Tibial artery (tissue), 4 donors: ENCODE results near the gene DOCK10.
"Not testable (repeated sequence)": the region's sequence is repeated elsewhere in the genome, so short reads cannot be mapped to it uniquely, and the experiment has no call there.

Source experiments
- DNase-seq, 2 donors: peaks; one replicate each; pipeline ENCODE4 v3.0.0-alpha.2; 2019
- H3K27ac ChIP-seq, 2 donors: fragments of 200-600 bp; sonication (generic) in 1 of 2; 1 replicate in 1 of 2; 2 replicates in 1 of 2; pipeline ENCODE4 v1.5.1; 2018 to 2019; ENCODE audit warnings: mild to moderate bottlenecking in 1 of 2
- H3K27me3 ChIP-seq, 2 donors: fragments of 200-600 bp; sonication (generic) in 1 of 2; one replicate each; pipeline versions ENCODE4 v1.5.1 to v1.6.0; 2016 to 2019
- H3K36me3 ChIP-seq, 3 donors: fragments of 200-600 bp; sonication (generic) in 2 of 3; one replicate each; pipeline ENCODE4 v1.5.1; 2016 to 2019; ENCODE audit warnings: mild to moderate bottlenecking in 2 of 3
- H3K4me1 ChIP-seq, 4 donors: fragments of 200-600 bp; sonication (generic) in 2 of 4; 1 replicate in 3 of 4; 2 replicates in 1 of 4; pipeline ENCODE4 v1.5.1; 2016 to 2019
- H3K4me3 ChIP-seq, 2 donors: fragments of 200-600 bp; sonication (generic) in 1 of 2; 1 replicate in 1 of 2; 2 replicates in 1 of 2; pipeline ENCODE4 v1.5.1; 2018 to 2019; ENCODE audit warnings: mild to moderate bottlenecking in 2 of 2
- H3K9me3 ChIP-seq, 3 donors: fragments of 200-600 bp; sonication (generic) in 1 of 3; one replicate each; pipeline ENCODE4 v1.5.1; 2016 to 2019
- CTCF ChIP-seq, 2 experiments: fragments of 200-600 bp in 1 of 2; fragments of 450-650 bp in 1 of 2; IDR thresholded peaks; one replicate each; pipeline ENCODE4 v1.5.1; 2017 to 2019; ENCODE audit warnings: antibody characterized with exemption in 2 of 2, mild to moderate bottlenecking in 1 of 2, moderate library complexity in 1 of 2
- intact Hi-C: fragments of 100-400 bp; cut with DNase I; formaldehyde crosslinking; loops from one replicate; pipeline ENCODE4 v1.15.0; 2023; ENCODE audit warnings: low total_unique reads

Gene DOCK10

GRCh38 chr2:224946895-224947294 lies 95.4 kb downstream of the DOCK10 start:
- peaks cover 0 to 72% (median 27%) of the 10 kb centered on the region in 4 donors for H3K4me1 ChIP-seq
- intact Hi-C loops: no loop called here
- no peaks in the 10 kb centered on the region for H3K36me3 ChIP-seq
- DNase-seq: no peak
- peak overlapping the region in 1 of 2 donors; percentile 12 for H3K27ac ChIP-seq
- no peaks in the 10 kb centered on the region for H3K9me3 ChIP-seq
- TF ChIP-seq CTCF (IDR thresholded peaks at IDR 0.05): no peak
- no peaks in the 10 kb centered on the region for H3K27me3 ChIP-seq
- no peak overlapping the region for H3K4me3 ChIP-seq

- peaks cover 0 to 85% (median 33%) of the 10 kb centered on the region in 4 donors for H3K4me1 ChIP-seq
- intact Hi-C loops: no loop called here
- TF ChIP-seq CTCF (IDR thresholded peaks at IDR 0.05): no peak
- peak overlapping the region; percentile 79 to 80 for H3K27ac ChIP-seq
- no peak for DNase-seq
- peak overlapping the region in 1 of 2 donors; percentile 5 for H3K4me3 ChIP-seq
- H3K27me3 ChIP-seq: no peaks in the 10 kb centered on the region
- H3K36me3 ChIP-seq: no peaks in the 10 kb centered on the region
- H3K9me3 ChIP-seq: no peaks in the 10 kb centered on the region
These were observed 97.3 kb downstream of the DOCK10 start for GRCh38 chr2:224944707-224945547.

GRCh38 chr2:224943601-224944041 lies 98.6 kb downstream of the DOCK10 start:
- H3K4me3 ChIP-seq, H3K27me3 ChIP-seq, intact Hi-C loops, H3K36me3 ChIP-seq, H3K9me3 ChIP-seq, DNase-seq: not testable (repeated sequence)
- Histone ChIP-seq H3K27ac (peak overlapping the region; percentile 79 to 80), H3K4me1 (peaks cover 0 to 87% (median 28%) of the 10 kb centered on the region in 4 donors)

GRCh38 chr2:224941960-224942359 lies 100.3 kb downstream of the DOCK10 start:
- Histone ChIP-seq H3K9me3 (no peaks in the 10 kb centered on the region), H3K4me3 (no peak overlapping the region), H3K36me3 (no peaks in the 10 kb centered on the region), H3K27ac (peak overlapping the region; percentile 79 to 80), H3K4me1 (peaks cover 0 to 97% (median 25%) of the 10 kb centered on the region in 4 donors), H3K27me3 (no peaks in the 10 kb centered on the region)
- no peak for TF ChIP-seq CTCF (IDR thresholded peaks at IDR 0.05)
- DNase-seq: no peak
- intact Hi-C loops: no loop called here

GRCh38 chr2:224940618-224941017 lies 101.7 kb downstream of the DOCK10 start:
- no peak for TF ChIP-seq CTCF (IDR thresholded peaks at IDR 0.05)
- DNase-seq: no peak
- Histone ChIP-seq H3K9me3 (no peaks in the 10 kb centered on the region), H3K27me3 (no peaks in the 10 kb centered on the region), H3K4me3 (no peak overlapping the region), H3K27ac (peak overlapping the region; percentile 79 to 80), H3K4me1 (peaks cover 0 to 97% (median 24%) of the 10 kb centered on the region in 4 donors), H3K36me3 (no peaks in the 10 kb centered on the region)
- intact Hi-C loops: no loop called here

GRCh38 chr2:224938651-224939182 lies 103.6 kb downstream of the DOCK10 start:
- TF ChIP-seq CTCF (IDR thresholded peaks at IDR 0.05): no peak
- peaks cover 0 to 97% (median 24%) of the 10 kb centered on the region in 4 donors for H3K4me1 ChIP-seq
- peak overlapping the region in 1 of 2 donors; percentile 11 for H3K4me3 ChIP-seq
- intact Hi-C loops: loop anchor here (5.0 kb wide), 1 partner anchor 44 kb away; no protein-coding TSS in a partner anchor
- H3K27ac ChIP-seq: peak overlapping the region; percentile 60 to 80
- no peak for DNase-seq
- H3K27me3 ChIP-seq: no peaks in the 10 kb centered on the region
- no peaks in the 10 kb centered on the region for H3K9me3 ChIP-seq
- H3K36me3 ChIP-seq: no peaks in the 10 kb centered on the region
